Lower leg skin (tissue), 3 donors: ENCODE data around the gene SNX19.

Experiments used
- POLR2A ChIP-seq, 2 donors: fragments of 450-650 bp; IDR thresholded peaks; one replicate each; pipeline ENCODE4 v1.6.1; 2016 to 2017; ENCODE audit warnings: antibody characterized with exemption in 2 of 2, mild to moderate bottlenecking in 1 of 2, moderate library complexity in 1 of 2
- TF ChIP-seq, protein P1 (sequence below), 3 donors: fragments of 450-650 bp; IDR thresholded peaks; one replicate each; pipeline ENCODE4 v1.5.1; 2016; ENCODE audit warnings: antibody characterized with exemption in 3 of 3, mild to moderate bottlenecking in 3 of 3, moderate library complexity in 2 of 3

DNA sequence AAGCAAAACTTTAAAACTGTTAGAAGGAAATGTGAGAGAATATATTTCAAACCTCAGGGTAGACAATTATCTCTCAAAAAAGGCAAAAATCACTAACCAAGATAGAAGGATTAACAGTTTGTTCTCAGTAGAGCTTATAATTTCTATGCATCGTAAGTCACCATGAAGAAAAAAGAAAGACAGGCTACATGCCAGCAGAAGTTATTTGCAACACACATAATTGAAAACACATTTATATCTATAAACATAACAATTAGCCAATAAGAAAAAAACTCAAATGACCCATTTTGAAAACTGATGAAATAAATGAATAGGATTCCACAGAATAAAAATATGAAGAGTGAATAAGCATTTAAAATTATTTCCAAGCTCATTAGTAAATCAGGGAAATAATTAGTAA lies 24.4 kb upstream of the SNX19 start:
- TF ChIP-seq, protein P1, sequence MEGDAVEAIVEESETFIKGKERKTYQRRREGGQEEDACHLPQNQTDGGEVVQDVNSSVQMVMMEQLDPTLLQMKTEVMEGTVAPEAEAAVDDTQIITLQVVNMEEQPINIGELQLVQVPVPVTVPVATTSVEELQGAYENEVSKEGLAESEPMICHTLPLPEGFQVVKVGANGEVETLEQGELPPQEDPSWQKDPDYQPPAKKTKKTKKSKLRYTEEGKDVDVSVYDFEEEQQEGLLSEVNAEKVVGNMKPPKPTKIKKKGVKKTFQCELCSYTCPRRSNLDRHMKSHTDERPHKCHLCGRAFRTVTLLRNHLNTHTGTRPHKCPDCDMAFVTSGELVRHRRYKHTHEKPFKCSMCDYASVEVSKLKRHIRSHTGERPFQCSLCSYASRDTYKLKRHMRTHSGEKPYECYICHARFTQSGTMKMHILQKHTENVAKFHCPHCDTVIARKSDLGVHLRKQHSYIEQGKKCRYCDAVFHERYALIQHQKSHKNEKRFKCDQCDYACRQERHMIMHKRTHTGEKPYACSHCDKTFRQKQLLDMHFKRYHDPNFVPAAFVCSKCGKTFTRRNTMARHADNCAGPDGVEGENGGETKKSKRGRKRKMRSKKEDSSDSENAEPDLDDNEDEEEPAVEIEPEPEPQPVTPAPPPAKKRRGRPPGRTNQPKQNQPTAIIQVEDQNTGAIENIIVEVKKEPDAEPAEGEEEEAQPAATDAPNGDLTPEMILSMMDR (IDR thresholded peaks at IDR 0.05), result no peak
- TF ChIP-seq POLR2A (IDR thresholded peaks at IDR 0.05), result no peak
